SK-N-MC (cell line): ENCODE measurements around the gene KRTAP10-3.
"Not testable (repeated sequence)": the region's sequence is repeated elsewhere in the genome, so short reads cannot be mapped to it uniquely, and the experiment has no call there.

ENCODE experiments used
- DNase-seq: peaks from one replicate; pipeline ENCODE4 v3.0.0-alpha.2; 2011; ENCODE audit warnings: low read depth, low spot score
- H3K27ac ChIP-seq: fragments of 200-600 bp; sonication (generic); 2 replicates; pipeline ENCODE4 v1.5.1; 2016; ENCODE audit warnings: mixed run types
- H3K36me3 ChIP-seq: fragments of 200-600 bp; sonication (generic); 2 replicates; pipeline ENCODE4 v1.6.1; 2017; ENCODE audit warnings: antibody characterized with exemption, low read length, mixed read lengths; ENCODE audit not compliant: insufficient read depth
- H3K4me3 ChIP-seq: fragments of 200-600 bp; sonication (generic); 2 replicates; pipeline ENCODE4 v1.5.1; 2016
- H3K9ac ChIP-seq: fragments of 200-600 bp; sonication (generic); 2 replicates; pipeline ENCODE4 v1.8.0; 2017; ENCODE audit warnings: mixed run types, mixed read lengths; ENCODE audit not compliant: insufficient read length
- H3K9me3 ChIP-seq: fragments of 200-600 bp; sonication (generic); 2 replicates; pipeline ENCODE4 v1.6.1; 2017; ENCODE audit warnings: low read depth, mild to moderate bottlenecking, antibody characterized with exemption, low read length, moderate library complexity, mixed read lengths
- EZH2 ChIP-seq: fragments of 200-600 bp; sonication (generic); IDR thresholded peaks from one replicate; pipeline ENCODE4 v1.6.1; 2017; ENCODE audit warnings: antibody characterized with exemption
- FOXP2 ChIP-seq: optimal IDR thresholded peaks from 2 replicates; pipeline ENCODE3; 2011; ENCODE audit warnings: mild to moderate bottlenecking, moderate library complexity; ENCODE audit not compliant: insufficient read depth; ENCODE audit errors: extremely low read length, control extremely low read depth
- POLR2AphosphoS5 ChIP-seq: IDR thresholded peaks from 2 replicates; pipeline ENCODE4 v1.6.1; 2012; ENCODE audit warnings: mild to moderate bottlenecking, low read depth, low read length, borderline replicate concordance

KRTAP10-3 gene

DNA sequence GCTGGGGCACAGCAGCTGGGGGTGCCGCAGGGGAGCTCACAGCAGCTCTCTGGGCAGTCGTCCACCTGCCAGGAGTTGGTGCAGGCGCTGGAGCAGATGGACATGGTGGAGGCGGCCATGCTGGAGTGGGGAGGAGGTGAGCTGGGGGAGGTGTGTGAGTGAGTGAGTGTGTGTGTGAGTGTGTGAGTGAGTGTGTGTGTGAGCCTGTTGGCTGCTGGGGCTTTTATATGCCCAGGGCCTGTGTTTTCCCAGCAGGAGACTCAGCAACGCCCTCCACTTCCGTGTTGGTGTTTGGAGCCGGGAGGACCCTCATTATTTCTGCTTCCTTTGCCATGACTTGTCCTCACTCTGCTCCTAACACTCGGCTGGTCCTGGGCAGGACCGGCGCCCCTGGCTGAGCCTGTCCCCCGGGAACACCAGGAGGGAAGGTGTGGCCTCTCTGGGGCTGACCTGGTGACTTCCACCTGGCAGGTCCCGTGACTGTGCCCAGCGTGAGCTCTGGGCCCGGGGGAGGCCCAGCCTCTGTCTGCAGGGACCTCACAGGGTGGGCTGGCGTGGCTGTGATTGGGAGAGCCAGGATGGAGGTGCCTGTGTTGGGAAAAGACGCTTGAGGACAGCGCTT, 7.1 kb downstream of the KRTAP10-3 start, which contains the start of gene KRTAP10-2:
Gene KRTAP10-2, minus strand, starts transcription at position 166 of the 622 bp plus-strand sequence. Its CDS starts 47 bp downstream, at position 119.
- peaks cover 3% of the 10 kb centered on the region; the same call in 1 of the 2 replicates for H3K9me3 ChIP-seq
- H3K4me3 ChIP-seq, result no peak within 1 kb of the TSS
- H3K36me3 ChIP-seq, result no peaks in the 10 kb centered on the region
- no peak within 1 kb of the TSS for H3K27ac ChIP-seq
- DNase-seq, result no peak
- TF ChIP-seq POLR2AphosphoS5 (no peak), FOXP2 (no peak), EZH2 (no peak)
- no peak within 1 kb of the TSS for H3K9ac ChIP-seq

DNA sequence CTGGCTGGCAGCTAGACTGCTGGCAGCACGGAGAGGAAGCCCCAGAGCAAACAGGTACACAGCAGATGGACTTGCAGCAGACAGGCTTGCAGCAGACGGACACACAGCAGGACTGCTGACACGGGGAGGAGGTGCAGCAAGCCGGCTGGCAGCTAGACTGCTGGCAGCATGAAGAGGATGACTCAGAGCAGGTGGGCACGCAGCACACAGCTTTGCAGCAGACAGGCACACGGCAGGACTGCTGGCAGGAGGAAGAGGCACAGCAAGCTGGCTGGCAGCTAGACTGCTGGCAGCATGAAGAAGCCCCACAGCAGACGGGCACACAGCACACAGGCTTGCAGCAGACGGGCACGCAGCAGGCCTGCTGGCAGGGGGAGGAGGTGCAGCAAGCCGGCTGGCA, 7.8 kb downstream of the KRTAP10-3 start:
- H3K9me3 ChIP-seq, result peaks cover 3% of the 10 kb centered on the region; the same call in 1 of the 2 replicates
- no peak overlapping the region for H3K9ac ChIP-seq
- no peak for TF ChIP-seq EZH2
- TF ChIP-seq POLR2AphosphoS5, result no peak
- no peak for TF ChIP-seq FOXP2
- H3K36me3 ChIP-seq, result no peaks in the 10 kb centered on the region
- H3K27ac ChIP-seq, result no peak overlapping the region
- no peak overlapping the region for H3K4me3 ChIP-seq
- no peak for DNase-seq

DNA sequence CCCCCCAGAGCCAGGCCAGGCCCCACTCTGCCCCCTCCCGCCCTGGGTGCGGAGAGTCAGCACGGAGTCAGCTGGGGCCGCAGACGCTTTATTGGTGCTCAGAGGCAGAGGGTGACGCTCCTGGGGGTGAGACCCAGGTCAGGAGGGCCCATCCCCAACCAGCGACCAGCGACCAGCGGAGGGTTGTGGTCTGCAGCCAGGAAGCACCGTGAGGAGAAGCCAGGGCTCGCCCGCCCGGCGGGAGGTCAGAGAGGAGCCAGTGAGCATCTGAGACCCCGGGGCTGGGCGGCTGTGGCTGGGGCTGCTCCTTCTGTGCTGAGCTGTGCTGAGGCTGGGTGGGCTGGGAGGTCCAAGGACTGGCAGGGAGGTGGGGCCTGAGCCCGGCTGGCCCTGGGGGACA, 8.3 kb downstream of the KRTAP10-3 start:
- DNase-seq, H3K9me3 ChIP-seq, H3K9ac ChIP-seq, H3K36me3 ChIP-seq, H3K4me3 ChIP-seq, H3K27ac ChIP-seq: not testable (repeated sequence)

DNA sequence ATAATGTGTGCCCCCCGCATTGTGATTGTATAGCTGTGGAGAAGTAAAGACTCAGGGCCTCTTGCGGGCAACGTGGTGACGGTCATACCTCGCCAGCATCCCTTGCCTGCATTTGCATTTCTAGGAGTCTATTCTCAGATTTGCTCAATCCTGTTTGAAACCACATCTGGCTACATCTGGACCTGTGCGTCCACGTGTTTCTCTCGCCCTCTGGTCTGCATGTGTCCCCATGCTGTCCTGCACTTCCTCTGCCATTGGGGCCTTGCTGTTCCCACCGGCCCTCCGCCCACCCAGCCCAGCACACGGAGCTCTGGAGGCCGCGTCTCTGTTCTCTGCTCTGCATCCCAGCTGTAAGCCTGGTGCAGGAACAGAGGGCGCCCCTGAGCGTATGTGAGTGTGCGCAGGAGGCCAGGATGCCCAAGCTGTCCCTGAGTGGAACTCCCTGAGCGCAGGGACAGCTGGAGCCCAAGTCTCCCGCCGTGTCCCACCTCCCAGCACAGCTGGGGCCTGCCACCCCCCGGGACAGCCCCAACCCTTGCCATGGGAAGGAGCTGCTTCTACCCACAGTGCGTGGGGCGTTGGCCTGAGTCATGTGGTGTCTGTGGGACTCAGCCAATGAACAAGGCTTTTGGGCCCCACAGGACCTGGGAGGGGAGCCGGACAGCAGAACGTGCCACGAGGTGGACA, 8.9 kb downstream of the KRTAP10-3 start:
- no peaks in the 10 kb centered on the region for H3K36me3 ChIP-seq
- H3K27ac ChIP-seq, result no peak overlapping the region
- TF ChIP-seq POLR2AphosphoS5 (no peak), EZH2 (no peak), FOXP2 (no peak)
- no peak overlapping the region for H3K9ac ChIP-seq
- no peak for DNase-seq
- no peak overlapping the region for H3K4me3 ChIP-seq
- peaks cover 3% of the 10 kb centered on the region; the same call in 1 of the 2 replicates for H3K9me3 ChIP-seq

DNA sequence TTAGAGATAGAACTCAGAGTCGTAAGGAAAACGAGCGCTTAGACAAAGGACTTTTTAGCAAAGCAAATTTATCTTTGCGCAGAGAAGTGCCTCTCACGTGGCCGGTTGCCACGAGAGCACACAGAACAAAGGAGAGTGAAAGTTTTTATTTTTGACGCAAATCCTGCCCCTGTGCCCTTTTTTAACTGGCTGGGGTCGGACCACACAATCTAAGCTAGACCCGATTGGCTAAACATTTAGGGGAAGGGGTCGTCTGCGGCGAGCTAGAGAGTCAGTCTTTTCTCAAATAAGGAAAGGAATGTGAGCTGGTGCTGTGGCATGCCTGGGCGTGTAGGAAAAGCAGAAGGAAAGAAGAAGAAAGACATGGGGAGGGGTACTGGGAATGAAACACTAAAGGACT, 9.7 kb downstream of the KRTAP10-3 start:
- Histone ChIP-seq H3K4me3 (no peak overlapping the region), H3K36me3 (0 out of 2 replicates have a peak, but pooled peaks cover 3% of the 10 kb centered on the region), H3K27ac (no peak overlapping the region), H3K9me3 (peaks cover 3% of the 10 kb centered on the region; the same call in 1 of the 2 replicates), H3K9ac (no peak overlapping the region)
- TF ChIP-seq POLR2AphosphoS5, result no peak
- no peak for TF ChIP-seq EZH2
- no peak for TF ChIP-seq FOXP2
- DNase-seq, result no peak

DNA sequence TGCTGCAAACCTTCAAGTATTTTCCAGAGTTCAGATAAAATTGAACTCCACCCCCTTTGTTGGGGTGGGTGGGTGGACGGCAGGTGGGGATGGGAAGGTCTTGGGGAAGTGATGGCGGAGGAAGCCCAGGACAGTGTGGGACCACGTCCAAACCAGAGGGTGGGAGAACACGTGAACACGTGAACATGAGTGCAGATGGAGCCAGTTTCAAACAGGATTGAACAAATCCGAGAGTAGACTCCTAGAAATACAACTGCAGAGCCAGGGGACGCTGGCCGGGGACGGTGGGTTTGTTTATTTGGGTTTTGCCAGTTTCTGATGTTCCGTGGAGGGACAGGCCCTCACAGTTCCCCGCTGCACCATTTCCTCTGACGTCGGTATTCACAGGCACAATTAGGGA, 10.2 kb downstream of the KRTAP10-3 start:
- no peak for DNase-seq
- Histone ChIP-seq H3K36me3 (0 out of 2 replicates have a peak, but pooled peaks cover 4% of the 10 kb centered on the region), H3K9me3 (peaks cover 3% of the 10 kb centered on the region; the same call in 1 of the 2 replicates), H3K4me3 (no peak overlapping the region), H3K9ac (no peak overlapping the region), H3K27ac (no peak overlapping the region)
- TF ChIP-seq POLR2AphosphoS5 (no peak), FOXP2 (no peak), EZH2 (no peak)

DNA sequence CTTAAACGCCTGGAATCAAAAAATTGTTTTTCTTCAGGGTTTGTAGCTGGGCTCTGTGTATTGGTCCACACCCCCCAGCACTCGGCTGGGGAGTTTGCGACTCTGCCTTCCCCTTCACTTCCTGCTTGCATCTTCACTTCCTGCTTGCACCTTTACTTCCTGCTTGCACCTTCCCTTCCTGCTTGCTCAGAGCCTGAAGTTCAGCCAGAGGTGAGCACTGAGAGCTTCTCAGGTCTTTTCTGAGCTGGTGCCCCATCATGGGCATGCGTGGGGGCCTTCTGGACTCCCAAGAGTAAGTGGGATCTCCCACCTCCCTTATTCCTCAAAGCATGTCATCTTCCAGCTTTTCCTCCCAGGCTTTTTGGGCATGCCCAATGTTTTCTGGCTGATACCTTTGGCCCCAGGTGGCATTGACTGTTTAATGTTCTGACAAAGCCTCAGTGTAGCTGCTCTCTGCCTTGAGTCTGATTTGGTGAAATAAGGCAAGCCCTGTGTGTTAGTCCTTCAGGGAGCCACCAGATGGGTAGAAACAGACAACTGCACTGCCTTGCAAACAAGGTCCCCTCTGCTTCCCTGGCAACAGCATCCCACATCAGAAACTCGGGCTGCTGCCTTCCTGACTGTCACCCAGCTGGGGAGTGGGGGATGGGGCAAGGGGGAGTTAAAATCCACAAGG, 10.8 kb downstream of the KRTAP10-3 start:
- Histone ChIP-seq H3K4me3 (no peak overlapping the region), H3K27ac (no peak overlapping the region), H3K9ac (no peak overlapping the region), H3K9me3 (peaks cover 3% of the 10 kb centered on the region; the same call in 1 of the 2 replicates), H3K36me3 (0 out of 2 replicates have a peak, but pooled peaks cover 4% of the 10 kb centered on the region)
- TF ChIP-seq EZH2, result no peak
- TF ChIP-seq POLR2AphosphoS5, result no peak
- TF ChIP-seq FOXP2, result no peak
- DNase-seq, result no peak

DNA sequence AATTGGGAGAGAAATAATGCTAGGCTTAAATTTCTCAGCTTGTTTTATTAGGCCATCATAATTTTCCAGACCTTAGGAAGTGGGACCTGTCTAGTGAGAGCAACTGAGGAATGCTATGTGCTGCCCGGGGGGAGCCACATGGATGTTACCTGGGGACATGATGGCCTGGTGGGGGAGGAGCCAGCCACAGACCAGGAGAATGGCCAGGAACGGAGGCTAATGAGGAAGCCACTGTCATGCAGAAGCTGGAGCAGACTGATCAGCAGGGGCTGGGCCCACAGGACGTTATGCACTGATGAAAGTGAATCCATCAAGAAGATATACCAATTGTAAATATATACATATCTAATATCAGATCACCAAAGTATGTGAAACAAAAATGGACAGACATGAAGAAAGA, 14.0 kb downstream of the KRTAP10-3 start:
- DNase-seq, result no peak
- Histone ChIP-seq H3K4me3 (no peak overlapping the region), H3K27ac (no peak overlapping the region), H3K36me3 (0 out of 2 replicates have a peak, but pooled peaks cover 4% of the 10 kb centered on the region), H3K9ac (no peak overlapping the region), H3K9me3 (peaks cover 3% of the 10 kb centered on the region; the same call in 1 of the 2 replicates)
- TF ChIP-seq POLR2AphosphoS5 (no peak), FOXP2 (no peak), EZH2 (no peak)
